Ishikawa (cell line): ENCODE data around the gene SPRN.

Experiments
- CEBPB ChIP-seq: IDR thresholded peaks from 2 replicates; pipeline ENCODE4 v1.6.1; 2012
- CREB1 ChIP-seq: IDR thresholded peaks from 2 replicates; pipeline ENCODE4 v1.6.1; 2012; ENCODE audit warnings: low read depth
- EGR1 ChIP-seq: IDR thresholded peaks from 2 replicates; pipeline ENCODE4 v1.6.1; 2012
- EP300 ChIP-seq: IDR thresholded peaks from 2 replicates; pipeline ENCODE4 v1.6.1; 2012; ENCODE audit warnings: borderline replicate concordance
- FOXM1 ChIP-seq: IDR thresholded peaks from 2 replicates; pipeline ENCODE4 v1.6.1; 2012; ENCODE audit warnings: low read depth, borderline replicate concordance
- MAX ChIP-seq: IDR thresholded peaks from 2 replicates; pipeline ENCODE4 v1.6.1; 2012
- NFIC ChIP-seq: IDR thresholded peaks from 2 replicates; pipeline ENCODE4 v1.6.1; 2012
- RAD21 ChIP-seq: IDR thresholded peaks from 2 replicates; pipeline ENCODE4 v1.6.1; 2012; ENCODE audit warnings: low read depth
- REST ChIP-seq: IDR thresholded peaks from 2 replicates; pipeline ENCODE4 v1.6.1; 2012; ENCODE audit warnings: low read depth, mild to moderate bottlenecking
- TAF1 ChIP-seq: IDR thresholded peaks from 2 replicates; pipeline ENCODE4 v1.6.1; 2012; ENCODE audit warnings: low read depth, mild to moderate bottlenecking
- TCF12 ChIP-seq: IDR thresholded peaks from 2 replicates; pipeline ENCODE4 v1.6.1; 2012; ENCODE audit warnings: low read depth
- TEAD4 ChIP-seq: IDR thresholded peaks from 2 replicates; pipeline ENCODE4 v1.6.1; 2012
- USF1 ChIP-seq: IDR thresholded peaks from 2 replicates; pipeline ENCODE4 v1.6.1; 2012
- YY1 ChIP-seq: IDR thresholded peaks from 2 replicates; pipeline ENCODE4 v1.6.1; 2012; ENCODE audit warnings: low read depth
- ZBTB7A ChIP-seq: IDR thresholded peaks from 2 replicates; pipeline ENCODE4 v1.6.1; 2012; ENCODE audit warnings: low read depth

The SPRN gene

GRCh38 chr10:133444342-133445267 lies 20.2 kb upstream of the SPRN start:
- TF ChIP-seq FOXM1: no peak
- TF ChIP-seq MAX: no peak

GRCh38 chr10:133442967-133443924 lies 18.8 kb upstream of the SPRN start:
- no peak for TF ChIP-seq USF1
- TF ChIP-seq REST: no peak
- TF ChIP-seq FOXM1: no peak
- no peak for TF ChIP-seq NFIC
- TF ChIP-seq CEBPB: no peak
- no peak for TF ChIP-seq RAD21
- no peak for TF ChIP-seq TAF1
- no peak for TF ChIP-seq MAX
- no peak for TF ChIP-seq ZBTB7A
- no peak for TF ChIP-seq EP300
- TF ChIP-seq YY1: no peak
- TF ChIP-seq CREB1: no peak
- no peak for TF ChIP-seq TEAD4
- TF ChIP-seq EGR1: no peak
- no peak for TF ChIP-seq TCF12

- TF ChIP-seq FOXM1 (no peak), ZBTB7A (0 out of 2 replicates have a peak, but pooled peaks have one; percentile 34), NFIC (no peak), TAF1 (no peak), MAX (no peak), EGR1 (no peak)
Measured at GRCh38 chr10:133442191-133442966, 18.0 kb upstream of the SPRN start.

GRCh38 chr10:133441780-133442179 lies 17.4 kb upstream of the SPRN start:
- TF ChIP-seq CREB1 (no peak), FOXM1 (no peak), TCF12 (no peak), CEBPB (no peak), EGR1 (no peak), NFIC (no peak), TEAD4 (no peak), USF1 (no peak), YY1 (no peak), EP300 (no peak), RAD21 (no peak), REST (no peak), MAX (no peak), ZBTB7A (no peak), TAF1 (no peak)
